ENCODE results near the gene DNAL4.

The DNAL4 gene

GRCh38 chr22:38751066-38751421 is 42.9 kb downstream of the DNAL4 start:
- DNase-seq = no peak
- intact Hi-C loops (cut with DNase I) = loop anchor here (5.0 kb wide), 1 partner anchor 44 kb away; the partner anchor contains the start of gene GTPBP1

GRCh38 chr22:38750638-38751037 is 43.3 kb downstream of the DNAL4 start:
- DNase-seq = no peak
- intact Hi-C loops (cut with DNase I) = loop anchor here (5.0 kb wide), 1 partner anchor 43 kb away; the partner anchor contains the start of gene GTPBP1

- intact Hi-C loops (cut with DNase I) = loop anchor here (5.0 kb wide), 1 partner anchor 43 kb away; the partner anchor contains the start of gene GTPBP1
- DNase-seq = no peak
These were observed 43.8 kb downstream of the DNAL4 start for GRCh38 chr22:38750104-38750503.

GRCh38 chr22:38748487-38749136 is 45.3 kb downstream of the DNAL4 start:
- DNase-seq = no peak
- intact Hi-C loops (cut with DNase I) = no loop called here

GRCh38 chr22:38745676-38746460 is 48.1 kb downstream of the DNAL4 start:
- no peak for DNase-seq
- intact Hi-C loops (cut with DNase I) = no loop called here

- DNase-seq = peak in 7 of 42 donors; percentile 40 to 74 (median 56)
These were observed 49.0 kb downstream of the DNAL4 start for GRCh38 chr22:38744981-38745380.

GRCh38 chr22:38742176-38742942 is 51.6 kb downstream of the DNAL4 start:
- intact Hi-C loops (cut with DNase I) = no loop called here
- no peak for DNase-seq

More at GRCh38 chr22:38744981-38745380, 49.0 kb downstream of the DNAL4 start:
- intact Hi-C loops (cut with DNase I) = no loop called here

GRCh38 chr22:38741576-38741975 is 52.4 kb downstream of the DNAL4 start:
- DNase-seq = no peak
- intact Hi-C loops (cut with DNase I) = no loop called here

- intact Hi-C loops (cut with DNase I) = no loop called here
- DNase-seq = no peak
These were observed 52.8 kb downstream of the DNAL4 start for GRCh38 chr22:38741166-38741565.

GRCh38 chr22:38740754-38741153 is 53.2 kb downstream of the DNAL4 start:
- intact Hi-C loops (cut with DNase I) = no loop called here

GRCh38 chr22:38740116-38740723 is 53.7 kb downstream of the DNAL4 start:
- DNase-seq = no peak

More at GRCh38 chr22:38740754-38741153, 53.2 kb downstream of the DNAL4 start:
- no peak for DNase-seq

GRCh38 chr22:38739300-38740055 is 54.5 kb downstream of the DNAL4 start:
- intact Hi-C loops (cut with DNase I) = no loop called here
- no peak for DNase-seq

More at GRCh38 chr22:38740116-38740723, 53.7 kb downstream of the DNAL4 start:
- intact Hi-C loops (cut with DNase I) = no loop called here

GRCh38 chr22:38738475-38739070 is 55.4 kb downstream of the DNAL4 start:
- DNase-seq = no peak
- intact Hi-C loops (cut with DNase I) = no loop called here

GRCh38 chr22:38737302-38738060 is 56.5 kb downstream of the DNAL4 start:
- intact Hi-C loops (cut with DNase I) = no loop called here

GRCh38 chr22:38736257-38736570 is 57.7 kb downstream of the DNAL4 start:
- intact Hi-C loops (cut with DNase I) = no loop called here

More at GRCh38 chr22:38737302-38738060, 56.5 kb downstream of the DNAL4 start:
- no peak for DNase-seq

GRCh38 chr22:38735465-38736256 is 58.3 kb downstream of the DNAL4 start:
- intact Hi-C loops (cut with DNase I) = no loop called here
- peak in 9 of 42 donors; percentile 13 to 88 (median 70) for DNase-seq

More at GRCh38 chr22:38736257-38736570, 57.7 kb downstream of the DNAL4 start:
- DNase-seq = peak in 34 of 42 donors; percentile 50 to 92 (median 74)

GRCh38 chr22:38735126-38735464 is 58.8 kb downstream of the DNAL4 start:
- intact Hi-C loops (cut with DNase I) = no loop called here
- DNase-seq = peak in 1 of 42 donors; percentile 12

All from head of caudate nucleus (tissue), 42 donors.